Kidney epithelial cell (primary cell): ENCODE data around the gene ADGRA1. TPM values are rescaled to one million over a fixed set of nuclear protein-coding genes. Genes with fewer than 3 reads are reported as not detected.

Experiments used
- DNase-seq: peaks from one replicate; pipeline ENCODE4 v3.0.0-alpha.2; 2010; ENCODE audit warnings: low read depth
- H3K27me3 ChIP-seq: 2 replicates; pipeline ENCODE4 v1.6.0; 2011; ENCODE audit warnings: low read length; ENCODE audit not compliant: control insufficient read depth, insufficient read depth
- H3K36me3 ChIP-seq: 2 replicates; pipeline ENCODE4 v1.5.1; 2011; ENCODE audit warnings: low read length; ENCODE audit not compliant: control insufficient read depth, insufficient read depth
- H3K4me3 ChIP-seq: 2 replicates; pipeline ENCODE4 v1.5.1; 2011; ENCODE audit warnings: low read depth, mild to moderate bottlenecking, control low read depth, low read length
- total RNA-seq: library from RNA; depleted of rRNA; stranded (reverse); fragments of >200 nt; gene quantifications from 2 replicates; pipeline ENCODE4 v1.2.3, GENCODE V29; 2015
- TF ChIP-seq, protein P1 (sequence below): IDR thresholded peaks from 2 replicates; pipeline ENCODE4 v1.5.1; 2011; ENCODE audit warnings: mild to moderate bottlenecking, moderate library complexity, low read length, control low read depth, inconsistent platforms; ENCODE audit not compliant: insufficient read depth, poor library complexity, severe bottlenecking

The ADGRA1 gene
- total RNA-seq, 1 donor from 2014 or later = not detected

GRCh38 chr10:133129859-133130495 lies 42.3 kb downstream of the ADGRA1 start:
- Histone ChIP-seq H3K27me3 (peaks cover 24% of the 10 kb centered on the region), H3K36me3 (no peaks in the 10 kb centered on the region), H3K4me3 (no peak overlapping the region)
- TF ChIP-seq, protein P1, sequence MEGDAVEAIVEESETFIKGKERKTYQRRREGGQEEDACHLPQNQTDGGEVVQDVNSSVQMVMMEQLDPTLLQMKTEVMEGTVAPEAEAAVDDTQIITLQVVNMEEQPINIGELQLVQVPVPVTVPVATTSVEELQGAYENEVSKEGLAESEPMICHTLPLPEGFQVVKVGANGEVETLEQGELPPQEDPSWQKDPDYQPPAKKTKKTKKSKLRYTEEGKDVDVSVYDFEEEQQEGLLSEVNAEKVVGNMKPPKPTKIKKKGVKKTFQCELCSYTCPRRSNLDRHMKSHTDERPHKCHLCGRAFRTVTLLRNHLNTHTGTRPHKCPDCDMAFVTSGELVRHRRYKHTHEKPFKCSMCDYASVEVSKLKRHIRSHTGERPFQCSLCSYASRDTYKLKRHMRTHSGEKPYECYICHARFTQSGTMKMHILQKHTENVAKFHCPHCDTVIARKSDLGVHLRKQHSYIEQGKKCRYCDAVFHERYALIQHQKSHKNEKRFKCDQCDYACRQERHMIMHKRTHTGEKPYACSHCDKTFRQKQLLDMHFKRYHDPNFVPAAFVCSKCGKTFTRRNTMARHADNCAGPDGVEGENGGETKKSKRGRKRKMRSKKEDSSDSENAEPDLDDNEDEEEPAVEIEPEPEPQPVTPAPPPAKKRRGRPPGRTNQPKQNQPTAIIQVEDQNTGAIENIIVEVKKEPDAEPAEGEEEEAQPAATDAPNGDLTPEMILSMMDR = no peak
- DNase-seq = no peak

- no peak for DNase-seq
- Histone ChIP-seq H3K36me3 (no peaks in the 10 kb centered on the region), H3K4me3 (no peak overlapping the region), H3K27me3 (peaks cover 24% of the 10 kb centered on the region)
- TF ChIP-seq, protein P1 = no peak
Observed at GRCh38 chr10:133130602-133131001, 42.9 kb downstream of the ADGRA1 start.

GRCh38 chr10:133131053-133131452 lies 43.3 kb downstream of the ADGRA1 start:
- Histone ChIP-seq H3K27me3 (peaks cover 24% of the 10 kb centered on the region), H3K36me3 (no peaks in the 10 kb centered on the region), H3K4me3 (no peak overlapping the region)
- DNase-seq = no peak
- TF ChIP-seq, protein P1 = no peak

DNA sequence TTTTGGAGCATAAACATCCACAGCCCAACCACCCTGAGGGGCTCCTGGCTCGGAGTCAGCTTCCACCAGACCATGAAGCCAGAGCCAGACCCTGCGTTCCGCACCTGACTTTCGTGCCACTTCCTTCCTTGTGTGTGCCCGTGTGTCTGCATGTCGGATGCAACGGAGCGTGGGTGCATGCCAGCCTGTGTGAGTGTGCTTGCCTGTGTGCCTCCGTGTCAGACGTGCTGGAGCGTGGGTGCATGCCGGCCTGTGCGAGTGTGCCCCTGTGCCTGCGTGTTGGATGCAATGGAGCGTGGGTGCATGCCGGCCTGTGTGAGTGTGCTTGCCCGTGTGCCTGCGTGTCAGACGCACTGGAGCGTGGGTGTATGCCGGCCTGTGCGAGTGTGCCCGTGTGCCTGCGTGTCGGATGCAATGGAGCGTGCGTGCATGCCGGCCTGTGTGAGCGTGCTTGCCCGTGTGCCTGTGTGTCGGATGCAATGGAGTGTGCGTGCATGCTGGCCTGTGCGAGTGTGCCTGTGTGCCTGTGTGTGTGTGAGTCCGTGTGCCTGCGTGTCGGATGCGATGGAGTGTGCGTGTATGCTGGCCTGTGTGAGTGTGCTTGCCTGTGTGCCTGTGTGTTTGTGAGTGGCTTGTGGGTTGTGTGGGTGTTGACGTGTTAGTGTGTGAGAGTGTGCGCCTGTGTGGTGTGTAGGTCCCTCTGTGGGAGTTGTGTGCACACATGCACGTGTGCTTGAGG lies 44.2 kb downstream of the ADGRA1 start:
- DNase-seq = no peak
- Histone ChIP-seq H3K27me3 (peaks cover 24% of the 10 kb centered on the region), H3K4me3 (no peak overlapping the region), H3K36me3 (no peaks in the 10 kb centered on the region)
- TF ChIP-seq, protein P1 = no peak

- no peak for DNase-seq
- Histone ChIP-seq H3K27me3 (peaks cover 24% of the 10 kb centered on the region), H3K36me3 (no peaks in the 10 kb centered on the region), H3K4me3 (no peak overlapping the region)
- TF ChIP-seq, protein P1 = no peak
Observed at GRCh38 chr10:133132473-133133291, 45.0 kb downstream of the ADGRA1 start.
